DMS114 treated with DMSO at 0.1 percent for 48 hours (cell line): ENCODE measurements around the gene GADD45A.

Experiments used
- DNase-seq: peaks from one replicate; lab custom pipeline; 2025; ENCODE audit not compliant: unreplicated experiment; lab: John Stamatoyannopoulos, UW

The GADD45A gene

GRCh38 chr1:67687649-67688048, 2.6 kb downstream of the GADD45A start:
- DNase-seq: no peak

GRCh38 chr1:67688526-67689219, 3.7 kb downstream of the GADD45A start:
- no peak for DNase-seq

GRCh38 chr1:67689267-67690017, 4.4 kb downstream of the GADD45A start:
- no peak for DNase-seq

- no peak for DNase-seq
Observed at GRCh38 chr1:67690018-67690363, 5.0 kb downstream of the GADD45A start.

GRCh38 chr1:67690411-67690810, 5.4 kb downstream of the GADD45A start:
- no peak for DNase-seq

GRCh38 chr1:67691712-67692111, 6.7 kb downstream of the GADD45A start:
- no peak for DNase-seq

- DNase-seq: no peak
Observed at GRCh38 chr1:67695963-67696362, 11.0 kb downstream of the GADD45A start.

- DNase-seq: no peak
Observed at GRCh38 chr1:67696708-67697107, 11.7 kb downstream of the GADD45A start.

GRCh38 chr1:67700220-67700619, 15.2 kb downstream of the GADD45A start:
- DNase-seq: no peak

GRCh38 chr1:67700692-67701410, 15.8 kb downstream of the GADD45A start:
- no peak for DNase-seq

GRCh38 chr1:67701876-67702275, 16.9 kb downstream of the GADD45A start:
- DNase-seq: no peak

GRCh38 chr1:67704351-67704750, 19.4 kb downstream of the GADD45A start:
- DNase-seq: no peak

- no peak for DNase-seq
Observed at GRCh38 chr1:67705735-67706453, 20.9 kb downstream of the GADD45A start.

- DNase-seq: no peak
Observed at GRCh38 chr1:67708606-67709005, 23.6 kb downstream of the GADD45A start.

GRCh38 chr1:67710417-67710816, 25.4 kb downstream of the GADD45A start:
- DNase-seq: no peak

- DNase-seq: no peak
Observed at GRCh38 chr1:67711158-67711854, 26.3 kb downstream of the GADD45A start.

GRCh38 chr1:67711855-67712212, 26.8 kb downstream of the GADD45A start:
- no peak for DNase-seq

- DNase-seq: no peak
Observed at GRCh38 chr1:67713057-67713846, 28.3 kb downstream of the GADD45A start.

GRCh38 chr1:67715819-67716218, 30.8 kb downstream of the GADD45A start:
- no peak for DNase-seq

GRCh38 chr1:67716800-67717199, 31.8 kb downstream of the GADD45A start:
- no peak for DNase-seq
